ENCODE measurements around the gene DMAC2L. TPM values are rescaled to one million over a fixed set of nuclear protein-coding genes. Genes with fewer than 3 reads are reported as not detected.

Gene DMAC2L
- total RNA-seq, 1 experiment from 2014 or later = 14.0 TPM

- DNase-seq (ENCODE audit: low spot score) (no peak), ATAC-seq (no peak)
- CTCF ChIA-PET = no interaction called here
- H3K27me3 Mint-ChIP-seq (ENCODE audit: low read depth) = no peaks in the 10 kb centered on the region
- no peak overlapping the region for H3K27ac Mint-ChIP-seq
- no peak overlapping the region for H3K4me3 Mint-ChIP-seq
- no peaks in the 10 kb centered on the region for H3K36me3 Mint-ChIP-seq
- peaks cover 3% of the 10 kb centered on the region for H3K9me3 Mint-ChIP-seq
- TF ChIP-seq GTF2I (CRISPR knock-in tag; conservative IDR thresholded peaks at IDR 0.05) (no peak), TEAD4 (CRISPR knock-in tag; IDR thresholded peaks at IDR 0.05) (no peak), NFYB (CRISPR knock-in tag; conservative IDR thresholded peaks at IDR 0.05; ENCODE audit: low read depth) (no peak), FOXK1 (CRISPR knock-in tag; IDR thresholded peaks at IDR 0.05) (no peak), MAX (CRISPR knock-in tag; IDR thresholded peaks at IDR 0.05) (no peak), ZNF425 (CRISPR knock-in tag; conservative IDR thresholded peaks at IDR 0.05) (no peak)
- no peaks in the 10 kb centered on the region for H3K4me1 Mint-ChIP-seq
- POLR2A ChIA-PET = no interaction called here
Observed at GRCh38 chr14:50375760-50376159, 63.6 kb downstream of the DMAC2L start.

Small RNAs within 50 kb of the gene (microRNA-seq; reads per million reads assigned to microRNA genes)
- not detected for gene MIR4504 (ENCODE audit: borderline number of aligned reads)

Other genes with a start within 250 kb of the DMAC2L start
- gene VCPKMT, start 195.8 kb upstream of the DMAC2L start, total RNA-seq (2021) = 10.5 to 11.5 TPM (median 11.1 TPM) in 3 replicates
- gene SOS2, start 80.7 kb upstream of the DMAC2L start, total RNA-seq (2021) = 9.1 to 11.0 TPM (median 9.6 TPM) in 3 replicates
- 23.9 to 26.7 TPM (median 24.0 TPM) in 3 replicates for gene L2HGDH, start 95 bp upstream of the DMAC2L start, total RNA-seq (2021)
- 2.0 to 3.6 TPM (median 2.0 TPM) in 3 replicates for gene CDKL1, start 84.6 kb downstream of the DMAC2L start, total RNA-seq (2021)
- gene MAP4K5, start 220.2 kb downstream of the DMAC2L start, total RNA-seq (2021) = 42.8 to 48.8 TPM (median 46.7 TPM) in 3 replicates
- gene ATL1, start 247.8 kb downstream of the DMAC2L start, total RNA-seq (2021) = 3.4 to 3.7 TPM (median 3.5 TPM) in 3 replicates